HUDEP-2 (cell line): ENCODE results near the gene PCDHB11.
"Not testable (repeated sequence)": the region's sequence is repeated elsewhere in the genome, so short reads cannot be mapped to it uniquely, and the experiment has no call there.

Source experiments
- DNase-seq, 76 experiments: peaks; one replicate each; lab custom pipeline; 2025; ENCODE audit not compliant: unreplicated experiment in 76 of 76; lab: John Stamatoyannopoulos, UW

Gene PCDHB11

DNA sequence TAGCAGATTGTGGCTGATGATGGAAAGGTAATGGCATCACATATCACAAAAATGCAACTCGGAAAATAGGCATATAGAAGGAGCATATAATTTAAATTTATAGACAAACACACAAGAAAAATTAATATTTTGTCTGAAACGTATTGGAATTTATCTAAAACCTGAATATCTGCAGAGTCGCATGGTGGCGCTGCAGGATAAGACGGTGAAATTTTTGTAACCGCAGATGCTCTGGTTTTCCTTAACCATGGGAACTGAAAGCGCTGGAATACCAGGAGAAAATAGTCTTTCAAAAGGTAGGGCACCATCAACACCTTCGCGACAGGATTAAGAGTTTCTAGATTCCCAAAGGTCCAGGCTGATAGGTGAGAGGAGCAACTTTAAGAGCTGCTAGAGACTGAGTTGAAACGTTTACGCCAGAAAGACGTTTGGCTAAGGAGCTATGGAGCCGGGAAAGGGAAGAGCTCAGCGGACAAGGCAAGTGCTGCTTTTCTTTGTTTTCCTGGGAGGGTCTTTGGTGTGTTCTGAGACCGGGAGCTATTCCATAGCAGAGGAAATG is 34.8 kb downstream of the PCDHB11 start:
- DNase-seq = no peak

- DNase-seq = not testable (repeated sequence)
Measured at GRCh38 chr5:141235922-141236321, 36.5 kb downstream of the PCDHB11 start.

DNA sequence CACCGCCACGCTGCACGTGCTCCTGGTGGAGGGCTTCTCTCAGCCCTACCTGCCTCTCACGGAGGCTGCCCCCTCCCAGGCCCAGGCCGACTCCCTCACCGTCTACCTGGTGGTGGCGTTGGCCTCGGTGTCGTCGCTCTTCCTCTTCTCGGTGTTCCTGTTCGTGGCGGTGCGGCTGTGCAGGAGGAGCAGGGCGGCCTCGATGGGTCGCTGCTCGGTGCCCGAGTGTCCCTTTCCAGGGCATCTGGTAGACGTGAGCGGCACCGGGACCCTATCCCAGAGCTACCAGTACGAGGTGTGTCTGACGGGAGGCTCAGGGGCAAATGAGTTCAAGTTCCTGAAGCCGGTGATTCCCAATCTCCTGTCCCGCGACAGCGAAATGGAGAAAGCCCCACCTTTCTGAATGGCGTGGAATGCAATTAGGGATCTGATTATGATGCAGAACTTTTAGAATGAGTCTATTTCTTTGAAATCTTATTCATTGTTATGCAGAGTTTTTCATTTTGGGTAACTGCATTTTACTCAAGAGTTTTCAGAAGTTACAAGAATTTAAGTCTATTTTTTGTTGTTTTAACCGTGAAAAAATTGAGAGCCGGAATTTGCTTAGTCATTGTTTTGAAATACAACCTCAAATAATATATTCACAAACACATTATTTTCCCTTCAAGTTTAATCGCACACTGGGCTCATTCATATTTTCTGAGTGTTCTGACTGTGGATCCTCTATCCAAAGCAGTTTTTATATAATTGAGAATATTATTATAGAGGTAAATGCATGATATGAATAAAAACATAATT is 37.3 kb downstream of the PCDHB11 start:
- DNase-seq = no peak

DNA sequence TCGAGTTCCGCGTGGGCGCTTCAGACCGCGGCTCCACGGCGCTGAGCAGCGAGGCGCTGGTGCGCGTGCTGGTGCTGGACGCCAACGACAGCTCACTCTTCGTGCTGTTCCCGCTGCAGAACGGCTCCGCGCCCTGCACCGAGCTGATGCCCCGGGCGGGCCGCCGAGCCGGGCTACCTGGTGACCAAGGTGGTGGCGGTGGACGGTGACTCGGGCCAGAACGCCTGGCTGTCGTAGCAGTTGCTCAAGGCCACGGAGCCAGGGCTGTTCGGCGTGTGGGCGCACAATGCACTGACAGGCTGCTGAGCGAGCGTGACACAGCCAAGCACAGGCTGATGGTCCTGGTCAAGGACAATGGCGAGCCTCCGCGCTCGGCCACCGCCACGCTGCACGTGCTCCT is 42.1 kb downstream of the PCDHB11 start:
- no peak for DNase-seq

- DNase-seq = peak in 8 of 76 experiments; percentile 0 to 29 (median 8)
Measured at GRCh38 chr5:141245250-141245717, 45.9 kb downstream of the PCDHB11 start, which contains the start of gene PCDHB15. Gene PCDHB15 (plus strand): TSS chr5:141245395. CDS start chr5:141245579, 184 bp downstream.

DNA sequence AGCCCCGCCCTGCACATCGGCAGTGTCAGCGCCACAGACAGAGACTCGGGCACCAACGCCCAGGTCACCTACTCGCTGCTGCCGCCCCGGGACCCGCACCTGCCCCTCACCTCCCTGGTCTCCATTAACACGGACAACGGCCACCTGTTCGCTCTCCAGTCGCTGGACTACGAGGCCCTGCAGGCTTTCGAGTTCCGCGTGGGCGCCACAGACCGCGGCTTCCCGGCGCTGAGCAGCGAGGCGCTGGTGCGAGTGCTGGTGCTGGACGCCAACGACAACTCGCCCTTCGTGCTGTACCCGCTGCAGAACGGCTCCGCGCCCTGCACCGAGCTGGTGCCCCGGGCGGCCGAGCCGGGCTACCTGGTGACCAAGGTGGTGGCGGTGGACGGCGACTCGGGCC is 47.5 kb downstream of the PCDHB11 start:
- DNase-seq = not testable (repeated sequence)

DNA sequence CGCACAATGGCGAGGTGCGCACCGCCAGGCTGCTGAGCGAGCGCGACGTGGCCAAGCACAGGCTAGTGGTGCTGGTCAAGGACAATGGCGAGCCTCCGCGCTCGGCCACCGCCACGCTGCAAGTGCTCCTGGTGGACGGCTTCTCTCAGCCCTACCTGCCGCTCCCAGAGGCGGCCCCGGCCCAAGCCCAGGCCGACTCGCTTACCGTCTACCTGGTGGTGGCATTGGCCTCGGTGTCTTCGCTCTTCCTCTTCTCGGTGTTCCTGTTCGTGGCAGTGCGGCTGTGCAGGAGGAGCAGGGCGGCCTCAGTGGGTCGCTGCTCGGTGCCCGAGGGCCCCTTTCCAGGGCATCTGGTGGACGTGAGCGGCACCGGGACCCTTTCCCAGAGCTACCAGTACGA is 48.0 kb downstream of the PCDHB11 start:
- DNase-seq = not testable (repeated sequence)

GRCh38 chr5:141250576-141250975 is 51.1 kb downstream of the PCDHB11 start:
- DNase-seq = no peak
